GM18868 (cell line): ENCODE data around the gene BBS9.
"Not testable (repeated sequence)": the region's sequence is repeated elsewhere in the genome, so short reads cannot be mapped to it uniquely, and the experiment has no call there.

Source experiments
- ATAC-seq: cut with Tn5 transposase; IDR thresholded peaks from one replicate; pipeline ENCODE4 v1.9.1; 2021; ENCODE audit warnings: mild to moderate bottlenecking, moderate library complexity; ENCODE audit not compliant: unreplicated experiment

The BBS9 gene

GRCh38 chr7:33193308-33193864, 64.0 kb downstream of the BBS9 start:
- ATAC-seq, result peak; percentile 36

- ATAC-seq, result no peak
Measured at GRCh38 chr7:33195264-33195663, 65.9 kb downstream of the BBS9 start.

- no peak for ATAC-seq
Measured at GRCh38 chr7:33196221-33196620, 66.9 kb downstream of the BBS9 start.

GRCh38 chr7:33200282-33200681, 70.9 kb downstream of the BBS9 start:
- ATAC-seq, result no peak

GRCh38 chr7:33201821-33202220, 72.5 kb downstream of the BBS9 start:
- ATAC-seq, result no peak

- ATAC-seq, result no peak
Measured at GRCh38 chr7:33210958-33211357, 81.6 kb downstream of the BBS9 start.

GRCh38 chr7:33212144-33212543, 82.8 kb downstream of the BBS9 start:
- no peak for ATAC-seq

GRCh38 chr7:33215992-33216391, 86.6 kb downstream of the BBS9 start:
- no peak for ATAC-seq

- ATAC-seq, result no peak
Measured at GRCh38 chr7:33217595-33217994, 88.2 kb downstream of the BBS9 start.

- ATAC-seq, result not testable (repeated sequence)
Measured at GRCh38 chr7:33218841-33219535, 89.6 kb downstream of the BBS9 start.

GRCh38 chr7:33220231-33220630, 90.9 kb downstream of the BBS9 start:
- ATAC-seq, result no peak

GRCh38 chr7:33221390-33221789, 92.0 kb downstream of the BBS9 start:
- ATAC-seq, result no peak

GRCh38 chr7:33232632-33233145, 103.3 kb downstream of the BBS9 start:
- ATAC-seq, result no peak

- peak; percentile 48 for ATAC-seq
Measured at GRCh38 chr7:33233659-33234058, 104.3 kb downstream of the BBS9 start.

- peak; percentile 75 for ATAC-seq
Measured at GRCh38 chr7:33237036-33237435, 107.7 kb downstream of the BBS9 start.

- peak; percentile 70 for ATAC-seq
Measured at GRCh38 chr7:33243319-33243881, 114.0 kb downstream of the BBS9 start.

- ATAC-seq, result no peak
Measured at GRCh38 chr7:33248671-33249070, 119.3 kb downstream of the BBS9 start.

GRCh38 chr7:33250421-33250871, 121.1 kb downstream of the BBS9 start:
- ATAC-seq, result no peak

- ATAC-seq, result no peak
Measured at GRCh38 chr7:33251301-33251700, 121.9 kb downstream of the BBS9 start.

- no peak for ATAC-seq
Measured at GRCh38 chr7:33258491-33258951, 129.2 kb downstream of the BBS9 start.

- peak; percentile 96 for ATAC-seq
Measured at GRCh38 chr7:33261585-33261984, 132.2 kb downstream of the BBS9 start.

- no peak for ATAC-seq
Measured at GRCh38 chr7:33262476-33262875, 133.1 kb downstream of the BBS9 start.
